Fibroblast of villous mesenchyme (primary cell): Measurements from ENCODE around the gene GLB1L2. TPM values are rescaled to one million over a fixed set of nuclear protein-coding genes. Genes with fewer than 3 reads are reported as not detected.

Source experiments
- total RNA-seq: library from RNA; depleted of rRNA; stranded (reverse); fragments of >200 nt; gene quantifications from 2 replicates; pipeline ENCODE4 v1.2.3, GENCODE V29; 2012

GLB1L2 gene
- total RNA-seq, 1 donor: not detected

Other genes starting within 250 kb of the GLB1L2 start
- 15.5 and 21.2 TPM in 2 replicates for gene NCAPD3, start 108.0 kb upstream of the GLB1L2 start, total RNA-seq
- 41.5 and 42.2 TPM in 2 replicates for gene VPS26B, start 107.3 kb upstream of the GLB1L2 start, total RNA-seq
- 50.3 and 58.3 TPM in 2 replicates for gene THYN1, start 78.6 kb upstream of the GLB1L2 start, total RNA-seq
- gene ACAD8, start 78.4 kb upstream of the GLB1L2 start, total RNA-seq: 14.5 and 16.4 TPM in 2 replicates
- not detected in 2 replicates for gene GLB1L3, start 55.6 kb upstream of the GLB1L2 start, total RNA-seq
- not detected in 2 replicates for gene B3GAT1, start 80.3 kb downstream of the GLB1L2 start, total RNA-seq